IMR-90 (cell line): ENCODE data around the gene METRNL. TPM values are rescaled to one million over a fixed set of nuclear protein-coding genes. Genes with fewer than 3 reads are reported as not detected.
"Not testable (repeated sequence)": the region's sequence is repeated elsewhere in the genome, so short reads cannot be mapped to it uniquely, and the experiment has no call there.

Source experiments
- ATAC-seq: fragments of 200-7000 bp; cut with Tn5 transposase; 2 replicates; pipeline ENCODE4 v1.9.1; 2020; ENCODE audit warnings: low read depth, mild to moderate bottlenecking, moderate library complexity
- BruUV-seq: library from RNA; stranded (reverse); fragments of 400-500 nt; replicated peaks from 2 replicates; lab custom pipeline; 2021; lab: Mats Ljungman, UMichigan
- CTCF ChIA-PET: fragments of 300-600 bp; formaldehyde crosslinking; extraction: SDS; loops from one replicate; lab custom pipeline; 2021; ENCODE audit warnings: antibody characterized with exemption; lab: Yijun Ruan, JAX
- POLR2A ChIA-PET: fragments of 300-600 bp; sonication (Branson Sonifier 250); formaldehyde crosslinking; loops from one replicate; lab custom pipeline; 2022; ENCODE audit warnings: antibody characterized with exemption; ENCODE audit not compliant: unreplicated experiment; lab: Charles Lee
- DNase-seq: peaks from one replicate; pipeline ENCODE4 v3.0.0; 2013
- H2AFZ ChIP-seq: replicated peaks from 2 replicates; pipeline ENCODE3; 2013; ENCODE audit warnings: low read length, mild to moderate bottlenecking; ENCODE audit not compliant: poor library complexity
- H2AK5ac ChIP-seq: 2 replicates; pipeline ENCODE4 v1.6.1; 2013; ENCODE audit warnings: low read depth, low read length, inconsistent platforms
- H2AK9ac ChIP-seq: replicated peaks from 2 replicates; pipeline ENCODE3; 2013; ENCODE audit warnings: mild to moderate bottlenecking, low read depth, low read length, moderate library complexity; ENCODE audit not compliant: poor library complexity
- H2BK120ac ChIP-seq: 2 replicates; pipeline ENCODE4 v1.6.1; 2013; ENCODE audit warnings: low read depth, low read length, inconsistent platforms
- H2BK15ac ChIP-seq: 3 replicates; pipeline ENCODE4 v1.6.1; 2013; ENCODE audit warnings: low read depth, low read length, inconsistent platforms
- H2BK20ac ChIP-seq: 2 replicates; pipeline ENCODE4 v1.6.1; 2013; ENCODE audit warnings: low read depth, mild to moderate bottlenecking, inconsistent platforms, low read length, moderate library complexity
- H2BK5ac ChIP-seq: 2 replicates; pipeline ENCODE4 v1.6.1; 2013; ENCODE audit warnings: mild to moderate bottlenecking, low read depth, low read length, inconsistent platforms; ENCODE audit not compliant: poor library complexity, severe bottlenecking
- H3K14ac ChIP-seq: replicated peaks from 2 replicates; pipeline ENCODE4 v1.6.1; 2013; ENCODE audit warnings: low read depth, low read length, inconsistent platforms
- H3K18ac ChIP-seq: 2 replicates; pipeline ENCODE4 v1.6.1; 2013; ENCODE audit warnings: low read depth, low read length, control low read depth
- H3K23ac ChIP-seq: 2 replicates; pipeline ENCODE4 v1.6.1; 2013; ENCODE audit warnings: low read depth, low read length, inconsistent platforms
- H3K27ac ChIP-seq: 2 replicates; pipeline ENCODE4 v1.5.1; 2013; ENCODE audit warnings: mild to moderate bottlenecking, control low read depth, low read length; ENCODE audit not compliant: insufficient read depth
- H3K27me3 ChIP-seq: 2 replicates; pipeline ENCODE4 v1.6.1; 2013; ENCODE audit warnings: low read length; ENCODE audit not compliant: control insufficient read depth, insufficient read depth
- H3K36me3 ChIP-seq: 2 replicates; pipeline ENCODE4 v1.6.1; 2013; ENCODE audit warnings: low read length, mixed read lengths; ENCODE audit not compliant: control insufficient read depth, insufficient read depth
- H3K4ac ChIP-seq: 2 replicates; pipeline ENCODE4 v1.6.1; 2013; ENCODE audit warnings: low read depth, low read length, inconsistent platforms
- H3K4me1 ChIP-seq: 2 replicates; pipeline ENCODE4 v1.6.1; 2013; ENCODE audit warnings: low read length, mixed read lengths; ENCODE audit not compliant: control insufficient read depth, insufficient read depth
- H3K4me2 ChIP-seq: 2 replicates; pipeline ENCODE4 v1.6.1; 2013; ENCODE audit warnings: low read depth, mild to moderate bottlenecking, control low read depth, low read length, moderate library complexity
- H3K4me3 ChIP-seq: 2 replicates; pipeline ENCODE4 v1.5.1; 2013; ENCODE audit warnings: low read depth, mild to moderate bottlenecking, control low read depth, low read length, moderate library complexity; ENCODE audit not compliant: insufficient read depth
- H3K56ac ChIP-seq: 2 replicates; pipeline ENCODE4 v1.6.1; 2013; ENCODE audit warnings: low read length, inconsistent platforms; ENCODE audit not compliant: insufficient read depth; ENCODE audit errors: extremely low read depth
- H3K79me1 ChIP-seq, 2 experiments: 2 replicates each; pipeline ENCODE4 v1.6.1; 2013; ENCODE audit warnings: low read length in 2 of 2, inconsistent platforms in 1 of 2, low read depth in 1 of 2
- H3K9ac ChIP-seq: 2 replicates; pipeline ENCODE4 v1.6.1; 2013; ENCODE audit warnings: low read depth, low read length, control low read depth
- H3K9me1 ChIP-seq: 2 replicates; pipeline ENCODE4 v1.6.1; 2013; ENCODE audit warnings: low read length, inconsistent platforms; ENCODE audit not compliant: insufficient read depth
- H3K9me3 ChIP-seq: 2 replicates; pipeline ENCODE4 v1.6.1; 2013; ENCODE audit warnings: low read length; ENCODE audit not compliant: control insufficient read depth, insufficient read depth
- H4K20me1 ChIP-seq: 2 replicates; pipeline ENCODE4 v1.6.1; 2013; ENCODE audit warnings: low read length, inconsistent platforms; ENCODE audit not compliant: insufficient read depth
- H4K5ac ChIP-seq: 2 replicates; pipeline ENCODE4 v1.6.1; 2013; ENCODE audit warnings: mild to moderate bottlenecking, low read depth, low read length, control low read depth
- H4K8ac ChIP-seq, 2 experiments: 2 replicates each; pipeline ENCODE4 v1.6.1; 2013; ENCODE audit warnings: low read depth in 2 of 2, low read length in 2 of 2, control low read depth in 1 of 2, inconsistent platforms in 1 of 2
- H4K91ac ChIP-seq: 2 replicates; pipeline ENCODE4 v1.6.1; 2013; ENCODE audit warnings: low read depth, low read length, inconsistent platforms; ENCODE audit not compliant: insufficient read depth
- WGBS, 2 experiments: methylation state at CpG; one replicate each; pipeline versions ENCODE4 v1.1.5 to v1.1.7; 2013; ENCODE audit warnings: missing lambda C conversion rate in 2 of 2; ENCODE audit not compliant: insufficient read length in 1 of 2; ENCODE audit errors: extremely low coverage in 2 of 2; 5-methylcytosine and 5-hydroxymethylcytosine counted together
- dilution Hi-C: fragments of 300-500 bp; cut with HindIII; formaldehyde crosslinking; loops from one replicate; pipeline ENCODE4 v1.14.3; 2018; ENCODE audit warnings: low sequenced_read_pairs; ENCODE audit not compliant: unreplicated experiment
- in situ Hi-C: fragments of 300-500 bp; cut with MboI; formaldehyde crosslinking; loops from 3 replicates; pipeline ENCODE4 v1.14.3; 2019; ENCODE audit warnings: low sequenced_read_pairs, inconsistent platforms, mixed read lengths
- intact Hi-C: fragments of 100-400 bp; cut with micrococcal nuclease; formaldehyde crosslinking; loops from 2 replicates; pipeline ENCODE4 v1.10.0; 2022
- polyA plus RNA-seq, 3 experiments: library from polyadenylated mRNA; depleted of rRNA; stranded (reverse); fragments of >200 nt; gene quantifications; 2 replicates each; pipeline ENCODE4 v1.2.3, GENCODE V29; 2012; ENCODE audit warnings: low replicate concordance in 1 of 3
- total RNA-seq: library from RNA; depleted of rRNA; stranded (reverse); fragments of >200 nt; gene quantifications from 2 replicates; pipeline ENCODE4 v1.2.3, GENCODE V29; 2012

Gene METRNL
- total and polyA plus RNA-seq, 2 of the 4 experiments (the other 2 are of a cell fraction) = 17.9 to 48.2 TPM

GRCh38 chr17:83139541-83140248, 60.3 kb downstream of the METRNL start:
- BruUV-seq, H3K4me3 ChIP-seq, H3K23ac ChIP-seq, H3K36me3 ChIP-seq, H4K91ac ChIP-seq, H3K9me3 ChIP-seq, H3K9me1 ChIP-seq, H2BK120ac ChIP-seq, POLR2A ChIA-PET, dilution Hi-C loops, H3K18ac ChIP-seq, H2BK15ac ChIP-seq, H3K56ac ChIP-seq, H4K20me1 ChIP-seq, DNase-seq, in situ Hi-C loops, H3K4ac ChIP-seq, H2BK5ac ChIP-seq, H4K8ac ChIP-seq, H3K14ac ChIP-seq, H2AFZ ChIP-seq, H2BK20ac ChIP-seq, H3K79me1 ChIP-seq, H3K9ac ChIP-seq, CTCF ChIA-PET, H3K4me2 ChIP-seq, H2AK5ac ChIP-seq, H3K27ac ChIP-seq, H3K4me1 ChIP-seq, ATAC-seq, H4K5ac ChIP-seq, H2AK9ac ChIP-seq: not testable (repeated sequence)
- 90% methylated on average over 2 of the region's 31 CpGs; no CpG with 5 or more reads in 1 of the 2 experiments for WGBS, 2 experiments
- intact Hi-C loops = loop anchor here (2.0 kb wide), 1 partner anchor 19 kb away; no protein-coding TSS in a partner anchor
- peaks cover 37% of the 10 kb centered on the region for H3K27me3 ChIP-seq

- H3K36me3 ChIP-seq, CTCF ChIA-PET, H4K5ac ChIP-seq, H2BK120ac ChIP-seq, dilution Hi-C loops, DNase-seq, H2BK5ac ChIP-seq, H2BK15ac ChIP-seq, H4K91ac ChIP-seq, H3K4me3 ChIP-seq, H2BK20ac ChIP-seq, ATAC-seq, H3K79me1 ChIP-seq, H3K9me3 ChIP-seq, in situ Hi-C loops, H3K56ac ChIP-seq, H3K9me1 ChIP-seq, H3K4me2 ChIP-seq, H2AK9ac ChIP-seq, H4K20me1 ChIP-seq, H3K18ac ChIP-seq, H4K8ac ChIP-seq, H3K14ac ChIP-seq, POLR2A ChIA-PET, H3K4ac ChIP-seq, H3K27ac ChIP-seq, intact Hi-C loops, BruUV-seq, H2AK5ac ChIP-seq, H3K4me1 ChIP-seq, H3K9ac ChIP-seq, H3K23ac ChIP-seq, H2AFZ ChIP-seq: not testable (repeated sequence)
- peaks cover 42% of the 10 kb centered on the region for H3K27me3 ChIP-seq
- WGBS, 2 experiments = no CpG with 5 or more reads among the region's 13 CpGs
These were observed 60.8 kb downstream of the METRNL start for GRCh38 chr17:83140249-83140566.
